Measurements from ENCODE around the gene MPRIP. TPM values are rescaled to one million over a fixed set of nuclear protein-coding genes. Genes with fewer than 3 reads are reported as not detected.

MPRIP gene
- total and polyA plus RNA-seq, 2 of the 13 experiments (the other 11 are each of a cell fraction or from before 2014, with no cell fraction given): 50.2 to 52.4 TPM

GRCh38 chr17:17237026-17237799 is 195.0 kb downstream of the MPRIP start, which contains the start of gene FLCN (continued):
- TF ChIP-seq ZNF558 (CRISPR knock-in tag; IDR thresholded peaks at IDR 0.05; ENCODE audit: borderline replicate concordance) (peak; percentile 77; the same call in 1 of the 2 replicates), ZNF839 (CRISPR knock-in tag; IDR thresholded peaks at IDR 0.05; ENCODE audit: borderline replicate concordance) (no peak), ZNF232 (CRISPR knock-in tag; IDR thresholded peaks at IDR 0.05; ENCODE audit: borderline replicate concordance) (peak; percentile 14; the same call in 1 of the 2 replicates), XRCC5 (optimal IDR thresholded peaks at IDR 0.05; ENCODE audit: low read length) (peak; percentile 65), ZNF768 (CRISPR knock-in tag; IDR thresholded peaks at IDR 0.05) (peak; percentile 60; the same call in 1 of the 2 replicates), ZNF644 (CRISPR knock-in tag; IDR thresholded peaks at IDR 0.05; ENCODE audit: low read depth) (no peak), ZNF350 (CRISPR knock-in tag; IDR thresholded peaks at IDR 0.05; ENCODE audit: borderline replicate concordance, low read depth) (peak; percentile 67; the same call in 1 of the 2 replicates), ZNF597 (CRISPR knock-in tag; IDR thresholded peaks at IDR 0.05) (no peak), RBFOX2 (IDR thresholded peaks at IDR 0.05; ENCODE audit: low read depth, low read length) (peak; percentile 88), FOXO4 (CRISPR knock-in tag; conservative IDR thresholded peaks at IDR 0.05) (peak; percentile 85; the same call in 1 of the 2 replicates), ZNF274 (CRISPR knock-in tag; IDR thresholded peaks at IDR 0.05) (no peak; the same call in 1 of the 2 replicates), MYNN (CRISPR knock-in tag; IDR thresholded peaks at IDR 0.05; ENCODE audit: low read depth) (no peak), ELF1 (CRISPR knock-in tag; IDR thresholded peaks at IDR 0.05) (peak; percentile 30; the same call in 1 of the 2 replicates), KLF13 (CRISPR knock-in tag; IDR thresholded peaks at IDR 0.05) (no peak), PHF5A (CRISPR knock-in tag; IDR thresholded peaks at IDR 0.05; ENCODE audit: low read depth, unreplicated experiment) (peak; percentile 15), DMAP1 (CRISPR knock-in tag; IDR thresholded peaks at IDR 0.05) (peak; percentile 79), ZNF253 (CRISPR knock-in tag; IDR thresholded peaks at IDR 0.05; ENCODE audit: borderline replicate concordance) (no peak), ZNF234 (CRISPR knock-in tag; conservative IDR thresholded peaks at IDR 0.05) (0 out of 2 replicates have a peak, but pooled peaks have one; percentile 75)
- TF ChIP-seq, protein P1, sequence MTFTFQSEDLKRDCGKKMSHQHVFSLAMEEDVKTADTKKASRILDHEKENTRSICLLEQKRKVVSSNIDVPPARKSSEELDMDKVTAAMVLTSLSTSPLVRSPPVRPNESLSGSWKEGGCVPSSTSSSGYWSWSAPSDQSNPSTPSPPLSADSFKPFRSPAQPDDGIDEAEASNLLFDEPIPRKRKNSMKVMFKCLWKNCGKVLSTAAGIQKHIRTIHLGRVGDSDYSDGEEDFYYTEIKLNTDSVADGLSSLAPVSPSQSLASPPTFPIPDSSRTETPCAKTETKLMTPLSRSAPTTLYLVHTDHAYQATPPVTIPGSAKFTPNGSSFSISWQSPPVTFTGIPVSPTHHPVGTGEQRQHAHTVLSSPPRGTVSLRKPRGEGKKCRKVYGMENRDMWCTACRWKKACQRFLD (CRISPR knock-in tag; IDR thresholded peaks at IDR 0.05; ENCODE audit: borderline replicate concordance): peak; percentile 66
- TF ChIP-seq, protein P2, sequence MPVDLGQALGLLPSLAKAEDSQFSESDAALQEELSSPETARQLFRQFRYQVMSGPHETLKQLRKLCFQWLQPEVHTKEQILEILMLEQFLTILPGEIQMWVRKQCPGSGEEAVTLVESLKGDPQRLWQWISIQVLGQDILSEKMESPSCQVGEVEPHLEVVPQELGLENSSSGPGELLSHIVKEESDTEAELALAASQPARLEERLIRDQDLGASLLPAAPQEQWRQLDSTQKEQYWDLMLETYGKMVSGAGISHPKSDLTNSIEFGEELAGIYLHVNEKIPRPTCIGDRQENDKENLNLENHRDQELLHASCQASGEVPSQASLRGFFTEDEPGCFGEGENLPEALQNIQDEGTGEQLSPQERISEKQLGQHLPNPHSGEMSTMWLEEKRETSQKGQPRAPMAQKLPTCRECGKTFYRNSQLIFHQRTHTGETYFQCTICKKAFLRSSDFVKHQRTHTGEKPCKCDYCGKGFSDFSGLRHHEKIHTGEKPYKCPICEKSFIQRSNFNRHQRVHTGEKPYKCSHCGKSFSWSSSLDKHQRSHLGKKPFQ (CRISPR knock-in tag; IDR thresholded peaks at IDR 0.05; ENCODE audit: insufficient replicate concordance): no peak
